Caco-2 (cell line): ENCODE data around the gene COL20A1. TPM values are rescaled to one million over a fixed set of nuclear protein-coding genes. Genes with fewer than 3 reads are reported as not detected.

Source experiments
- BruUV-seq: library from RNA; stranded (reverse); fragments of 400-500 nt; replicated peaks from 2 replicates; lab custom pipeline; 2021; lab: Mats Ljungman, UMichigan
- CTCF ChIA-PET: fragments of 300-600 bp; sonication (Branson Sonifier 250); formaldehyde crosslinking; loops from one replicate; lab custom pipeline; 2022; ENCODE audit warnings: antibody characterized with exemption; lab: Charles Lee
- POLR2A ChIA-PET: fragments of 300-600 bp; sonication (Branson Sonifier 250); formaldehyde crosslinking; loops from one replicate; lab custom pipeline; 2022; ENCODE audit warnings: antibody characterized with exemption; lab: Charles Lee
- DNase-seq, 2 experiments: peaks; one replicate each; pipeline versions ENCODE4 v3.0.0 to v3.0.0-alpha.2; 2020 to 2022
- H3K27me3 ChIP-seq: replicated peaks from 2 replicates; pipeline ENCODE4 v1.6.0; 2011; ENCODE audit warnings: low read length; ENCODE audit not compliant: control insufficient read depth, insufficient read depth
- H3K36me3 ChIP-seq: 2 replicates; pipeline ENCODE4 v1.5.1; 2011; ENCODE audit warnings: low read length; ENCODE audit not compliant: control insufficient read depth, insufficient read depth
- H3K4me1 ChIP-seq: fragments of 250-450 bp; sonication (Bioruptor Pico); 2 replicates; pipeline ENCODE4 v1.5.1; 2020; ENCODE audit warnings: mild to moderate bottlenecking
- H3K4me3 ChIP-seq: 2 replicates; pipeline ENCODE4 v1.5.1; 2011; ENCODE audit warnings: low read depth, mild to moderate bottlenecking, control low read depth, low read length
- H3K9me3 ChIP-seq: fragments of 250-450 bp; sonication (Bioruptor Pico); 2 replicates; pipeline ENCODE4 v1.5.1; 2020; ENCODE audit warnings: mild to moderate bottlenecking, moderate library complexity
- H3K27ac Mint-ChIP-seq: one replicate; pipeline ENCODE4 v1.8.0; 2022; ENCODE audit warnings: mixed read lengths; ENCODE audit not compliant: unreplicated experiment
- H3K27me3 Mint-ChIP-seq: one replicate; pipeline ENCODE4 v1.8.0; 2022; ENCODE audit warnings: mixed read lengths; ENCODE audit not compliant: insufficient read depth, unreplicated experiment
- H3K36me3 Mint-ChIP-seq: one replicate; pipeline ENCODE4 v1.8.0; 2022; ENCODE audit warnings: mild to moderate bottlenecking, mixed read lengths; ENCODE audit not compliant: insufficient read depth, unreplicated experiment
- H3K4me1 Mint-ChIP-seq: one replicate; pipeline ENCODE4 v1.8.0; 2022; ENCODE audit warnings: low read depth, mixed read lengths; ENCODE audit not compliant: unreplicated experiment
- H3K4me3 Mint-ChIP-seq: one replicate; pipeline ENCODE4 v1.8.0; 2022; ENCODE audit warnings: mild to moderate bottlenecking, moderate library complexity, mixed read lengths; ENCODE audit not compliant: unreplicated experiment
- H3K9me3 Mint-ChIP-seq: one replicate; pipeline ENCODE4 v1.8.0; 2022; ENCODE audit warnings: mixed read lengths; ENCODE audit not compliant: unreplicated experiment
- intact Hi-C: fragments of 100-400 bp; cut with micrococcal nuclease; formaldehyde crosslinking; loops from one replicate; pipeline ENCODE4 v1.10.0; 2022; ENCODE audit not compliant: unreplicated experiment
- total RNA-seq: library from RNA; stranded (reverse); gene quantifications from 2 replicates; pipeline ENCODE4 v1.2.3, GENCODE V29; 2022
- TF ChIP-seq, protein P1 (sequence below), 2 experiments: fragments of 200-600 bp in 1 of 2; IDR thresholded peaks; 1 replicate in 1 of 2; 2 replicates in 1 of 2; pipeline versions ENCODE4 v1.5.1 to v1.8.0; 2011 to 2022; ENCODE audit warnings: antibody characterized with exemption in 1 of 2, control low read depth in 1 of 2, inconsistent platforms in 1 of 2, low read depth in 1 of 2, low read length in 1 of 2, mild to moderate bottlenecking in 1 of 2, moderate library complexity in 1 of 2; ENCODE audit not compliant: insufficient read depth in 1 of 2, severe bottlenecking in 1 of 2, unreplicated experiment in 1 of 2

Gene COL20A1
- total RNA-seq, 1 experiment from 2014 or later, result 0.27 TPM

GRCh38 chr20:63257629-63258028 lies 35.4 kb upstream of the COL20A1 start:
- ChIA-PET CTCF (interaction anchor here (0.7 kb wide), 1 partner anchor 107 kb away, joined by 3 read pairs; no protein-coding TSS in a partner anchor), POLR2A (no interaction called here)
- BruUV-seq, result no TSS peak
- intact Hi-C loops, result no loop called here
- Mint-ChIP-seq H3K4me1 (peaks cover 52% of the 10 kb centered on the region), H3K9me3 (no peaks in the 10 kb centered on the region), H3K4me3 (no peak overlapping the region), H3K36me3 (no peaks in the 10 kb centered on the region), H3K27me3 (no peaks in the 10 kb centered on the region), H3K27ac (no peak overlapping the region)
- H3K36me3 ChIP-seq, result no peaks in the 10 kb centered on the region
- peaks cover 74% of the 10 kb centered on the region for H3K4me1 ChIP-seq
- TF ChIP-seq, protein P1, sequence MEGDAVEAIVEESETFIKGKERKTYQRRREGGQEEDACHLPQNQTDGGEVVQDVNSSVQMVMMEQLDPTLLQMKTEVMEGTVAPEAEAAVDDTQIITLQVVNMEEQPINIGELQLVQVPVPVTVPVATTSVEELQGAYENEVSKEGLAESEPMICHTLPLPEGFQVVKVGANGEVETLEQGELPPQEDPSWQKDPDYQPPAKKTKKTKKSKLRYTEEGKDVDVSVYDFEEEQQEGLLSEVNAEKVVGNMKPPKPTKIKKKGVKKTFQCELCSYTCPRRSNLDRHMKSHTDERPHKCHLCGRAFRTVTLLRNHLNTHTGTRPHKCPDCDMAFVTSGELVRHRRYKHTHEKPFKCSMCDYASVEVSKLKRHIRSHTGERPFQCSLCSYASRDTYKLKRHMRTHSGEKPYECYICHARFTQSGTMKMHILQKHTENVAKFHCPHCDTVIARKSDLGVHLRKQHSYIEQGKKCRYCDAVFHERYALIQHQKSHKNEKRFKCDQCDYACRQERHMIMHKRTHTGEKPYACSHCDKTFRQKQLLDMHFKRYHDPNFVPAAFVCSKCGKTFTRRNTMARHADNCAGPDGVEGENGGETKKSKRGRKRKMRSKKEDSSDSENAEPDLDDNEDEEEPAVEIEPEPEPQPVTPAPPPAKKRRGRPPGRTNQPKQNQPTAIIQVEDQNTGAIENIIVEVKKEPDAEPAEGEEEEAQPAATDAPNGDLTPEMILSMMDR (IDR thresholded peaks at IDR 0.05; ENCODE audit: insufficient read depth in 1 of 2, low read depth in 1 of 2, low read length in 1 of 2, severe bottlenecking in 1 of 2, unreplicated experiment in 1 of 2), result no peak
- no peak overlapping the region for H3K4me3 ChIP-seq
- no peaks in the 10 kb centered on the region for H3K9me3 ChIP-seq
- no peaks in the 10 kb centered on the region for H3K27me3 ChIP-seq
- no peak for DNase-seq

DNA sequence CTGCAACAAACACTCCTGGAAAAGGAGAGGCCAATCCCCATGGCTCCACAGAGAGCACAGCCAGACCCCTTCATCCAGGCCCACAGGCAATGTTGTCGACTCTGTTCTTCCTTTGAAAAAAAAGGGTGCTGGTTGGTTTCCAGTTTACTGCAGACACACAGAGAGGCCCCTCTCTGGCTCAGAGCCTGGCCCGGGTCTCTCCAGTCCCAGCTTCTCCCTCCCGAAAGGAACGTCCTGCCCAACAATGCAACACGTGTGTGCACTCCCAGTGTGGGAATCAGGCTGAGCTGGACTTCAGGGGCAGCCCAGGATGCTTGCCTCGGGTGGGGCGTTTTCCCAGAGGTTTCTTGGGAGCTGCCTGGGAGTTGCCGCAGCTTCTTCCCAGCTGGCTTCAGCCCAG lies 34.2 kb upstream of the COL20A1 start:
- Mint-ChIP-seq H3K27me3 (no peaks in the 10 kb centered on the region), H3K27ac (no peak overlapping the region), H3K4me1 (peaks cover 59% of the 10 kb centered on the region), H3K9me3 (no peaks in the 10 kb centered on the region), H3K4me3 (no peak overlapping the region), H3K36me3 (no peaks in the 10 kb centered on the region)
- no peak for DNase-seq
- ChIA-PET CTCF (interaction anchor here (1.1 to 3.5 kb wide), 2 partner anchors 24 to 36 kb away, joined by 3 to 14 read pairs; no protein-coding TSS in a partner anchor), POLR2A (no interaction called here)
- TF ChIP-seq, protein P1 (IDR thresholded peaks at IDR 0.05; ENCODE audit: insufficient read depth in 1 of 2, low read depth in 1 of 2, low read length in 1 of 2, severe bottlenecking in 1 of 2, unreplicated experiment in 1 of 2), result no peak
- no peak overlapping the region for H3K4me3 ChIP-seq
- H3K36me3 ChIP-seq, result no peaks in the 10 kb centered on the region
- H3K9me3 ChIP-seq, result no peaks in the 10 kb centered on the region
- peaks cover 76% of the 10 kb centered on the region for H3K4me1 ChIP-seq
- BruUV-seq, result no TSS peak
- intact Hi-C loops, result no loop called here
- H3K27me3 ChIP-seq, result no peaks in the 10 kb centered on the region

- Histone ChIP-seq H3K4me3 (no peak overlapping the region), H3K4me1 (peaks cover 72% of the 10 kb centered on the region), H3K9me3 (no peaks in the 10 kb centered on the region), H3K27me3 (no peaks in the 10 kb centered on the region), H3K36me3 (no peaks in the 10 kb centered on the region)
- Mint-ChIP-seq H3K4me3 (no peak overlapping the region), H3K9me3 (no peaks in the 10 kb centered on the region), H3K4me1 (peaks cover 57% of the 10 kb centered on the region), H3K27ac (peak overlapping the region; percentile 8), H3K27me3 (no peaks in the 10 kb centered on the region), H3K36me3 (no peaks in the 10 kb centered on the region)
- intact Hi-C loops, result no loop called here
- no peak for DNase-seq
- no TSS peak for BruUV-seq
- TF ChIP-seq, protein P1 (IDR thresholded peaks at IDR 0.05; ENCODE audit: insufficient read depth in 1 of 2, low read depth in 1 of 2, low read length in 1 of 2, severe bottlenecking in 1 of 2, unreplicated experiment in 1 of 2), result no peak
- ChIA-PET CTCF (interaction anchor here (0.6 to 3.5 kb wide), 3 partner anchors 25 to 49 kb away, joined by 3 to 14 read pairs (median 3); no protein-coding TSS in a partner anchor), POLR2A (interaction anchor here (1.4 kb wide), 1 partner anchor 13 kb away, joined by 4 read pairs; the partner anchor contains the start of gene ARFGAP1)
Measured at GRCh38 chr20:63259734-63260460, 33.1 kb upstream of the COL20A1 start.
